Measurements from ENCODE around the gene YY1. TPM values are rescaled to one million over a fixed set of nuclear protein-coding genes. Genes with fewer than 3 reads are reported as not detected.
"Not testable (repeated sequence)": the region's sequence is repeated elsewhere in the genome, so short reads cannot be mapped to it uniquely, and the experiment has no call there.

YY1 gene
- polyA plus RNA-seq, 1 experiment, result 45.6 TPM

DNA sequence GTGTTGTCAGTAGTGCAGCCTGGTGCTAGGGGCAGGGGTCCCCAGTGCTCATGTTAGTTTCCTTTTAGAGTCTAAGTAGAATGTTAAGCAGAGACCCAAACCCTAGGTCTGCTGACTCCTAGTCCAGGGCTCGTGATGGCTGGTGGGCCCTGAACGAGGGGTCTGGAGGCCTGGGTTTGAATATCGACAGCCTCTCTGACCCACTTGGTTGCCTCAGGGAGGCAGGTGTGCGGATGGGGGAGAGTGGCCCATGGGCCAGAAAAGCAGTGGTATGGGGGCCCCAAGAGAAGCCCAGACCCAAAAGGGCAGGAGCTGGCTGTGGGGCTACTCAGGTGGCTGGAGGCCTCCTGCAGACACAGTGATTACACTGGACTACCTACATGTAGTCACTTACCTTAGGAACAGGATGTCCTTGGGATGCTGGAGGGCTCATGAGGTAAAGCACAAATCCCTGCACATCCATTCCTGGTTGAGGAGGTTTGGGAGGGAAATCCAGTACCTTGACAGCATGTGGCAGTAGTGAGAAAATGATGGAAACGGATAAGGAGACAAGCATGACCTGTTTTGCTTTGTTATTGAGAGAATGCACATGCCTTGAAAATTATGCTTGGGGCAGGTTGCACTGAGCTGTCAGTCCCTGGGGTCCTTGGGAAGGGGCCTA is 69.0 kb downstream of the YY1 start:
- Histone ChIP-seq H3K4me3 (ENCODE audit: low read depth, low read length) (peak overlapping the region; percentile 78), H3K27me3 (ENCODE audit: control insufficient read depth, insufficient read depth, low read length) (no peaks in the 10 kb centered on the region), H3K27ac (ENCODE audit: low read depth, low read length) (no peak overlapping the region), H3K9me3 (ENCODE audit: control insufficient read depth, insufficient read depth, low read length) (peaks cover 5% of the 10 kb centered on the region; the same call in 1 of the 2 replicates)
- DNase-seq (ENCODE audit: low read depth, low spot score), result no peak
- CTCF ChIA-PET, result interaction anchor here (1.2 to 1.3 kb wide), 2 partner anchors 22 to 77 kb away, joined by 3 read pairs; no protein-coding TSS in a partner anchor
- TF ChIP-seq CTCF (IDR thresholded peaks at IDR 0.05; ENCODE audit: low read depth, low read length), result no peak
- POLR2A ChIA-PET, result no interaction called here

- CTCF ChIA-PET, result interaction anchor here (0.5 to 1.3 kb wide), 3 partner anchors 23 to 76 kb away, joined by 3 read pairs; no protein-coding TSS in a partner anchor
Measured at GRCh38 chr14:100308427-100308792, 69.5 kb downstream of the YY1 start.

GRCh38 chr14:100309028-100309737 is 70.2 kb downstream of the YY1 start:
- Histone ChIP-seq H3K27ac (ENCODE audit: low read depth, low read length) (no peak overlapping the region), H3K4me3 (ENCODE audit: low read depth, low read length) (no peak overlapping the region), H3K27me3 (ENCODE audit: control insufficient read depth, insufficient read depth, low read length) (no peaks in the 10 kb centered on the region), H3K9me3 (ENCODE audit: control insufficient read depth, insufficient read depth, low read length) (peaks cover 5% of the 10 kb centered on the region; the same call in 1 of the 2 replicates)
- ChIA-PET POLR2A (no interaction called here), CTCF (interaction anchor here (0.5 to 1.2 kb wide), 2 partner anchors 69 to 75 kb away, joined by 3 read pairs; no protein-coding TSS in a partner anchor)
- no peak for DNase-seq (ENCODE audit: low read depth, low spot score)
- no peak for TF ChIP-seq CTCF (IDR thresholded peaks at IDR 0.05; ENCODE audit: low read depth, low read length)

More at GRCh38 chr14:100308427-100308792, 69.5 kb downstream of the YY1 start:
- POLR2A ChIA-PET; H3K4me3 ChIP-seq (ENCODE audit: low read depth, low read length); DNase-seq (ENCODE audit: low read depth, low spot score); H3K27ac ChIP-seq (ENCODE audit: low read depth, low read length); H3K27me3 ChIP-seq (ENCODE audit: control insufficient read depth, insufficient read depth, low read length); H3K9me3 ChIP-seq (ENCODE audit: control insufficient read depth, insufficient read depth, low read length): not testable (repeated sequence)

- H3K27ac ChIP-seq (ENCODE audit: low read depth, low read length); DNase-seq (ENCODE audit: low read depth, low spot score); H3K27me3 ChIP-seq (ENCODE audit: control insufficient read depth, insufficient read depth, low read length); H3K4me3 ChIP-seq (ENCODE audit: low read depth, low read length); H3K9me3 ChIP-seq (ENCODE audit: control insufficient read depth, insufficient read depth, low read length): not testable (repeated sequence)
- POLR2A ChIA-PET, result interaction anchor here (0.9 kb wide), 1 partner anchor 63 kb away, joined by 3 read pairs; a partner anchor contains a TSS
- CTCF ChIA-PET, result interaction anchor here (0.8 kb wide), 1 partner anchor 9 kb away, joined by 4 read pairs; no protein-coding TSS in a partner anchor
Measured at GRCh38 chr14:100312110-100312876, 73.3 kb downstream of the YY1 start.

- POLR2A ChIA-PET, result no interaction called here
- Histone ChIP-seq H3K27ac (ENCODE audit: low read depth, low read length) (no peak overlapping the region), H3K4me3 (ENCODE audit: low read depth, low read length) (no peak overlapping the region), H3K9me3 (ENCODE audit: control insufficient read depth, insufficient read depth, low read length) (no peaks in the 10 kb centered on the region), H3K27me3 (ENCODE audit: control insufficient read depth, insufficient read depth, low read length) (no peaks in the 10 kb centered on the region)
- no peak for DNase-seq (ENCODE audit: low read depth, low spot score)
- TF ChIP-seq CTCF (IDR thresholded peaks at IDR 0.05; ENCODE audit: low read depth, low read length), result no peak
- CTCF ChIA-PET, result interaction anchor here (0.8 to 1.3 kb wide), 2 partner anchors 10 to 27 kb away, joined by 4 to 5 read pairs; no protein-coding TSS in a partner anchor
Measured at GRCh38 chr14:100312877-100313400, 74.0 kb downstream of the YY1 start.

All from AG04450 (cell line).